NCI-H526 (cell line): ENCODE results near the gene PABPN1L.
A peak's percentile ranks its signal among the peaks of the same experiment; 100 is the strongest.

Experiments used
- DNase-seq, 2 experiments: peaks; one replicate each; lab custom pipeline; 2025; lab: John Stamatoyannopoulos, UW

PABPN1L gene

GRCh38 chr16:88868974-88869672, 2.7 kb upstream of the PABPN1L start:
- DNase-seq: no peak

- no peak for DNase-seq
Observed at GRCh38 chr16:88867581-88868246, 1.3 kb upstream of the PABPN1L start.

DNA sequence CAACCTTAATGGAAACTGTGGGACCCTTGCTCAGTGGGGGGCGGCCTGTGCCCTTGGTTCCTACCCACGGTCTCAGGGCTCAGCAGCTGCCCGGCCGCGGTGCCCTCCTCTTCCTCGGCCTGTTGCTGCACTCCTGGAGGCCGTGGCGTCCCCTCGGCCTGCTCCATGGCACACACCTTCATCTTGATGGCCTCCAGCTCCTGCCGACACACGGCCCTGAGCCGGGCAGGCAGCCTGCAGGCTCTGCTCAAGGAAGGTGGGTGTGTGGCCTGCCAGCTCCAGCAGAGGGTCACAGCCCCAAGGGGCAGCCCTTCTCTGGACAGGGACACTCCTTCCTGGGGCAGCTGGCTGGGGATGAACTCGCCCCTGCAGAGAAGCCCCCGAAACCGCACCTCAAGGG, 718 bp downstream of the PABPN1L start:
- no peak for DNase-seq

- DNase-seq: no peak
Observed at GRCh38 chr16:88865310-88865709, 1.1 kb downstream of the PABPN1L start.

DNA sequence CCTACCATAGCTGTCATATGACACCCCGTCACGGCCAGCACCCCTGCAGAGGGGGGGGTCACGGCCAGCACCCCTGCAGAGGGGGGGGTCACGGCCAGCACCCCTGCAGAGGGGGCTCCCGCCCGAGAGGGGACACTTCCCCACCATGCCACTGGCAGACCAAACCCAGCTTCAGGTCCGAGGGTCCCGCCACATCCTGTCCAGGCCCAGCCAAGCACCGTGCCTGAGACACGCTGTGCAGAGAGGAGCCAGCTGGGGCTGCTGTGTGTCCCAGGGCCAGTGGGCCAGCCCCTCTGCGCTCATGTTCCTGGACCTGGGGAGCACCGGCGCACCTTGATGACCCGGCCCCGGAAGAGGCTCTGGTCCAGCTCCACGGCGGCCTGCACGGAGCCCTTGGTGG, 1.9 kb downstream of the PABPN1L start:
- no peak for DNase-seq

DNA sequence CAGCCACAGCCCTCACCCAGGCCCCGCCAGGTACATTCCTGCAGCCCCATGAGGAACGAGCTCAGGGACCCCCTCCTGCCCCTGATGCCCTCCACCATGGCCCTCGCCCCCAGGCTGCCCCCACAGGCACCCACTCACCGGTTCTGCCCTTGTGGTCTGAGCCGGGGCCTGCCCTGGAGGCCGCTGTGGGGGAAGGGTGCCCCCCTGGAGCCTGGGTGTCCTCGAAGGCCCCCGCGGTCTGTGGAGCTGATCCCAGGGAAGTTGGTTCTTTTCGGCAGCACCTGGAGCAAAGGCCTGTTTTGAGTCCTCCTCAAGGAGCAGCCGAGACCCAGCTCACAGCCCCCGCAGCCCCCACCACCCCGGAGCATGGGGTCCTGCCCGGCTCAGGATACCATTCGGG, 2.4 kb downstream of the PABPN1L start:
- DNase-seq: no peak

DNA sequence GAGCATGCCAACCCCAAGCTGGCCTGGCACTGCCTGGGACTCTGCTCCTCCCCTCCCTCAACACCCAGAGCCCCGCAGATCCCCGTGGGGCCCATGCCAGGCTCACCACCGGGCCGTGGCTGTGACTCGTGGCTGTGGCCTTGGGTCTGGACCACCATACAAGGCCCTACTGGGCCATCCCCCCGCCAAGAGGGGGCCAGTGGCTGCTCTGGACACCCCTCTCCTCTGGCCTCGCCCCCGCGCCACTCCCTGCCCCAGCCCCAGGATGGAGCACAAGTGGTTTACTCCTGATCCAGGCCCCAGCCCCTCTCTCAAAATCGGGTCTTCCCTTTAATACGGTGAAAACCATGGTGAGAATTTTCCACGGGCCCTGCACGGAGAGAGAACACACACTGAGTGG, 3.0 kb downstream of the PABPN1L start:
- no peak for DNase-seq

DNA sequence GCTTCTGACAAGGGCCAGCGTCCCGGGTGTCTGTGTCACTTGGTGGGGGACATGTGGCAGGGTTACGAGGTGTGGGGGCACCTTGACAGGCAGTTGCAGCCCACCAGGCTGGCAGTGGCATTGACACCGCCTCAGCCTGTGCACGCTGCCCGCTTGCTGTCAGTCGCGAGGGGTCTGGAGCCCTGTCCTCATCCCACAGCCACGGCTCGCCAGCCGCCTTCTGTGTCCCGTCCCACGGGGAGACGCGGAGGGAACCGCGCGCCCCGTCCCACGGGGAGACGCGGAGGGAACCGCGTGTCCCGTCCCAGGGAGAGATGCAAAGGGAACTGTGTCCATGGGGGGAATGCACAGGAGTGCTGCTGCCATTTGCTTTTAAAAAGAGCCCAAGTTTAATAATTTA, 3.5 kb downstream of the PABPN1L start:
- no peak for DNase-seq

DNA sequence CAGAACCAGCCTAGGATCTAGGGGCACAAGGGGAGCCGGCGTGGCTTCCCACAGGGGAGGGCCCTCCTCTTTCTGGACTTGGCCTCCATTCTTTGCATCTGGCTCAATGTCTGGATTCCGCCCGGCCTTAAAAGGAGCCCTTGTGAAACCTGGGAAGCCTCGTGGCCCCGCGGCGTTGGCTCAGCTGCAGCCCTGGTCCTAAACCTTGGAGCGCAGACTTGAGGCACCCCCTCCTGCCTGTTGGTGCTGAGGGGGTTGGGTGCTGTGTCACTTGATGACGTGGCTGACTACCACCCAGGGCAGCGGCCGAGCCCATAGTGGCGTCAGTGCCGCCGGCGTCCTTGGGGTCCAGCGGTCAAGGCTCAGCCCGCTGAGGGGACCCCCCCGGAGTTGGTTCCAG, 5.1 kb downstream of the PABPN1L start:
- DNase-seq: no peak

DNA sequence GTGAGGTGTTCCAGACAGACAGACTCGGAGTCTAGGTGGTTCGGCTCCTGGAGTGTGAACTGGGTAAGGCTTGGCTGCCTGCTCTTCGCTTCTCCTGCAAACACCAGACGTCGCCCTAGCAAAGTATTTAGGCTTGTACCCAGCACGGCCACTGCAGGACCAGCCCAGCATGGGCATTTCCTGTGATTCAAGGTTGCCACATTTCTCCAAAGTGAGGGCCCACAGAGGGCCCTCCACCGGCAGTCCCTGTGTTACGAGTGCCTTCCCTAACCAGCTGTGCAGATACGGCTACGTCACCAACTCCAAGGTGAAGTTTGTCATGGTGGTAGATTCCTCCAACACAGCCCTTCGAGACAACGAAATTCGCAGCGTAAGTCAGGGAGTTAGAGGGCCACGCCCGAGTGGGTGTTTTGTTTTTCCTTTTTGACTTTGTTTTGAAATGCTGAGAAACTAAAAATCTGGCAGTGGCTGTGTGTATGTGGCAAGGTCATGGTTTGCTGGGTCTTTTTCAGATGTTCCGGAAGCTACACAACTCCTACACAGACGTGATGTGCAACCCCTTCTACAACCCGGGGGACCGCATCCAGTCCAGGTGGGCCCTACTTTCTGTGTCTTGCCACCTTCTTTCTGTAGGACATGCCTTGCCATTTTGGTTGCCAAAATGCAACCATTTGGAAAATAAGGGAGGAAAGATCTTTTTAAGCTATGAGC, 6.9 kb downstream of the PABPN1L start:
- DNase-seq: no peak

GRCh38 chr16:88857728-88858339, 8.6 kb downstream of the PABPN1L start:
- peak; percentile 14 to 63 for DNase-seq

DNA sequence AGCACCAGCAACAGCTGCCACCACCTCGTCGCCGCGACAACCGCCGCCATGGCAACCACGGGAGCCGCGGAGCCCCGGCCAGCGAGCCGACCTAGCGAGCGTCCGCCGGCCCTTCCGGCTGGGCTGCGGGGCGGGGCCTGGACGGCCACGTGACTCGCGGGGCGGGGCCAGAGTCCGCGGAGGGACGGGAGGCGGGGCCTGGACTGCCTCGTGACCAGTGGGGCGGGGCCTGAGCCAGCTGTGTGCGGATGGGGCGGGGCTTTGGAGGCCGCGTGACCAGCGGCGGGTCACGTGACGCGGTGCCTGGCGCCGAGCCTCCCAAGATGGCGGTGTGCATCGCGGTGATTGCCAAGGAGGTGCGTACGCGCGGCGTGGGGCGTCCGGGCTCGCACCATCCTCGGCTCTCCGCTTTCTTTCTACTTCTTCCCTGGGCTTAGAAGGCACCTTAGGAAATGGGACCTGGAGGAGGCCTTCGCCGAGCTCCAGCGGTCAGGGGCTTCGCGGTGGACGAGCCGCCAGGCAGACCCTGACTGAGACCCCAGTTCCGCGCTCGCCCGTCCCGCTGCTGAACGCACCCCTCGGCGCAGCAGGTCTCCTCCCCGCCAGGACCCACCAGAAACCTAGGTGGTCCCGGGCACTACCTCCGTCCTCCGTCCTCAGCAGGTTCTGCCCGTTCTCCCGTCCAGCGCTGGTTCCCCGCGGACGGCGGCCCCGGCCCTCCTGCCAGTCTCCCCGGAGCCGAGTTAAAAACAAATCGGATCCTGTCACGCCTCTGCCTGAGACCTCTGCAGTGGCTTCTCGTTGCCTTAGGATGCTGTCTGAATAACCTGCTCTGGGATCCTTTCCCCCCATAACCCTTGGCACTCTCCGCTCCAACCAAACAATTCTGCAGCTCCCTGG, 9.4 kb downstream of the PABPN1L start, which contains the start of the genes GALNS and TRAPPC2L:
GALNS (minus strand) TSS at position 120 of the 900 bp plus-strand sequence; CDS start at position 50, 70 bp downstream.
TRAPPC2L (plus strand) TSS at position 300 of the 900 bp plus-strand sequence; CDS start at position 324, 24 bp downstream.
- DNase-seq: peak; percentile 60 to 96

DNA sequence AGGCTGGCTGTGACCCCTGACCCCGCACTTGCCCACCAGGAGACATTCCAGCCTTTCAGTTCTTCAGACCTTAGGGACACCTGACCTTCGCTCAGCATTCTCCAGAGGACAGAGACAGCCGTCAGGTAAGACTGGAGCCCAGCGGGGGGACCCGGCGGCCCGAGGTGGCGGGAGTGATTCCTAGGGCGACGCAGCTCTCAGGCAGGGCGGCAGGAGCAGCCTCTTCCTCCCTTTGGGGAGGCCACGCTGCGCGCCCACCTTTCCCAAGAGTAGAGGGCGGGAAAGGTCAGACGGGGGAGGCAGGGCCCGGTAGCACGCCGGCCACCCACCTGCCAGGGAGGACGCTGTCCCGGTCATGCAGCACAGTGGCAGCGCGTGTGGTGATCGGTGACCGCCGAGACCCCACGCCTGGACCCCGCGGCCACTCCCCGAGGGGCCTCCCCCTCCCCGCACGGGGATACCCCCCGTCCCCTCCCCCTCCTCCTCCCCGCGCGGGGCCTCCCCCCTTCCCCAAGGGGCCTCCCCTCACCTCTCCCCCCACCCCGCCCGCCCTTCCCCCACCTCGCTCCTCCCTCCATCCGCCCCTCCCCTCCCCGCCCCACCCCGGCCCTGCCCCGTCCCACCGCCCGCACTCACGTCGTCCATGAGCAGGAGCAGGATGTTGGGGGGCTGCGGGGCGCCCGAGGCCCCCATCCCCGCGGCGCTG, 10.2 kb downstream of the PABPN1L start:
- DNase-seq: no peak

GRCh38 chr16:88855736-88856121, 10.7 kb downstream of the PABPN1L start:
- no peak for DNase-seq

DNA sequence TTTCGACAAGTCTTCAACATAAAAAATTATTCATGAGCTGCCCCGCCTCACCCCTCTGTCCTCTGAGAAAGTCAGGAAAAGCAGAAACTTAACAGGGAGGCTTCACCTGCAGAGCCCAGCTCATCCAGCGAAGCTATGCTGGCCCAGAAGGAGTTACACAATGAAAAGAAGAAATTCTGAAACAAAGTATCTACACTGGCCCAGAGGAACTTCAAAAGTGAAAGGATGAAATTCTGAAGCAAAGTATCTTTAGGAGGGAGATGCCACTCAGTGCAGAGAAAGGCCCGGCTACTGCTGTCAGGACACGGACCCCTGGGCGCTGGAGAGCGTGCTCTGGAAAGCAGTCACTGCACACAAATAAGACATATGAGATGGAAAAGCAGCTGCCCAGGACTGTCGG, 11.3 kb downstream of the PABPN1L start:
- no peak for DNase-seq

DNA sequence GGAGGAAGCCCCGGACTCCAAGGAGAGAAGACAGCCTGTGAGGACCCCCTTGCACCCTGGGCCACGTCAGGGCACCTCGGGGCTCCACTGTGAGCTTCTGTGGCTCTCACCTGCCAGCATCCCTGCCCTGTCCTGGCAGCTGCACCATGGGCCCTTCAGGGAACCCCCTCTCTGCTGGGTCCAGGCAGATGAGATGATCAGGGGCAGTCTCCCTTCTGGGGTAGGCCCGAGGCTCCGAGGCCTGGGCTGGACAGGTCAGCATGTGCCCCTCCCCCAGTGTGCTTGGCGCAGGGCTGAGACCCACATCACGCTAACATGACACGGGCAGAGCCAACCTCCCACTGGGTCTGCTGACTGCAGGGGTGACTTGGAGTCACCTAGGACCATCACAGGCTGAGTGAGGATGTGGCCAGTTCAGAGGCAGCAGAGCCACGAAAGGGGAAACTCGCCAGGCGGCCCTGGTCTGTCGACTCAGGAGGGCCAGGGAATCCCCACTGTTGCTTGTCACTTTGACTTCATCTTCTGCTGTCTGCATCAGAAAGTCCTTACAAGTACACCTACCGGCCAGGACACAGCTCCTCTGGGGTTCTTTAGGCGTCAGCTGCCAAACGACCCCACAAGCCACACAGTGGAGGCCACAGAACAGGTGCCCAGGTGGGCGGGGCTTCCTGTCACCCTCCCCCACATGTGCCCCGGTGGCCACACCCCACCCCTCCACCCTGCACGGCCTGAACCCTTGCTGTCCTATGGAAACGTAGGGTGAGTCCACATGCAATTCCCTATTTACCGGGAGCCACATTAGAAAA, 12.0 kb downstream of the PABPN1L start:
- no peak for DNase-seq

DNA sequence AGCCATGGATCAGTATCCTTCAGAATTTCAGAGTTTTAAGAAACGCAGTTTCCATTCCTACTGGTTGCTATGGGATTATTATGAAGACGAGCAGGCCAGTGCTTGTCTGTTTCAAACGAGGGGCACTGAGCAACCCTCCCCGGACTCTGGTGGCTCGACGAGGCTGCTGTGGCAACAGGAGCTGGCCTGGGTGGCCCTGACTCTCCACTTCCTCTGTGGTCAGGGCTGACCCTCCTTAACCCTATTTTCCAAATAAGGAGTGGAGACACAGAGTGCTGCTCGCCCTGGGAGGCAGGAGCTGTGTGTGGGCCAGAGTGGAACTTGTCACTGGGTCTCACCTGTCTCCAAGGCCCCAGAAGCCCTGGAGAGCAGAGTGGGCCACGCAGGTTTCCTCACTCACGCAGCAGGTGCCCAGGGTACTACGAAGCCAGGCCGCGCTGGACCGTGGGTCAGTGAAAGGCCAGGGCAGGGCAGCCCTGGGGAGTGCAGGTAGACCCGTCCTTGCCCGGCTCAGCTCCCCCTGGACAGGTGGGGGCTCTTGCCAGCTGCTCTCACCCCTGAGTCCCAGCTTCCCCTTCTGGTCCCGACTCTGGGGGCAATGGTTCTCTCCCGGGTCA, 13.0 kb downstream of the PABPN1L start:
- DNase-seq: no peak

DNA sequence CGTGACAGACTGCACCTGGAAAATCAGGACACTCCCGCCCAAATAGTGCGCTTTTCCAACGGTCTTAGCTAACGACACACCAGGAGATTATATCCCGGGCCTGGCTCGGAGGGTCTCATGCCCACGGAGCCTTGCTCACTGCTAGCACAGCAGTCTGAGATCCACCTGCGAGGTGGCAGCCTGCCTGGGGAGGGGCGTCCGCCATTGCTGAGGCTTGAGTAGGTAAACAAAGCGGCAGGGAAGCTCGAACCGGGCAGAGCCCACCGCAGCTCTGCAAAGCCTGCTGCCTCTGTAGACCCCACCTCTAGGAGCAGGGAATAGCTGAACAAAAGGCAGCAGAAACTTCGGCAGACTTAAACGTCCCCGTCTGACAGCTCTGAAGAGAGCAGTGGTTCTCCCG, 14.8 kb downstream of the PABPN1L start:
- DNase-seq: no peak

DNA sequence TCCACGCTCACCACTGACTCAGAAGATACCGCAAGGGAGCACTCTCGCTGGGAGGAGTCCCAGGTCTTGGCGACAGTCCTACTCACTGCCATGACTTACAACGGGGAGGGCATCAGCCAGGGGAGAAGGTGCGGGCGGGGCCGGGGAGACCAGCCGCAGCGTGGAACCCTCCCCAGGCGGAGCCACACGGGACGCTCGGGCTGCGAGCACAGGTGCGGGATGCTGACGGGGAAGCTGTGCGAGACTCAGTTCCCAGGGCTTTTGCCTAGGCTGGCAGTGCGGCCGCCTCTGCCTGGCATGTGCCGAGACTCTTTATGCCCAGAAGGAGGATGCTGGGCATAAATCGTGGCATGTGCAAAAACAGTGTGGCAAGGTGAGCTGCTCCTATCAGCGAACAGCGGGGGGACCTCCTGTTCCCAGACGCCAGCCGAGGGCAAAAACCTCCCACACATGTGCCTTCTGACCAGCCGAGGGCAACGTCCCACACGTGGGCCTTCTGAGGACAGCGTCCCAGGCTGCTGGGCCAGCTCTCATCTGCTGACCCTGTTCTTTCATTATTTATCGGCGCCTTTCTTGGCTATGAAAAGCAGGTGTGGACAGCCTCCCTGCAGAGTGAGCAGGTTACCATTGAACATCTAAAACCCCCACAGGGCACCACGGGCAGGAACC, 15.8 kb downstream of the PABPN1L start:
- DNase-seq: no peak
